Left ventricle myocardium inferior (tissue), 1 donor: ENCODE results near the gene CECR2. TPM values are rescaled to one million over a fixed set of nuclear protein-coding genes. Genes with fewer than 3 reads are reported as not detected.

Experiments
- DNase-seq: peaks from one replicate; pipeline ENCODE4 v3.0.0-alpha.2; 2020
- H3K27ac ChIP-seq: fragments of 200-600 bp; replicated peaks from 2 replicates; pipeline ENCODE4 v1.8.0; 2021
- H3K27me3 ChIP-seq: fragments of 200-600 bp; 2 replicates; pipeline ENCODE4 v1.8.0; 2021; ENCODE audit warnings: low read depth
- H3K36me3 ChIP-seq: fragments of 200-600 bp; 2 replicates; pipeline ENCODE4 v1.8.0; 2021
- H3K4me1 ChIP-seq: fragments of 200-600 bp; 2 replicates; pipeline ENCODE4 v1.8.0; 2021
- H3K4me3 ChIP-seq: fragments of 200-600 bp; 2 replicates; pipeline ENCODE4 v1.8.0; 2021; ENCODE audit warnings: mild to moderate bottlenecking, moderate library complexity
- H3K9me3 ChIP-seq: fragments of 200-600 bp; replicated peaks from 2 replicates; pipeline ENCODE4 v1.8.0; 2021
- CTCF ChIP-seq: fragments of 200-600 bp; IDR thresholded peaks from 2 replicates; pipeline ENCODE4 v1.8.0; 2021; ENCODE audit warnings: antibody characterized with exemption, mild to moderate bottlenecking, borderline replicate concordance
- intact Hi-C: fragments of 100-400 bp; cut with micrococcal nuclease; formaldehyde crosslinking; loops from one replicate; pipeline ENCODE4 v1.11.0; 2022
- total RNA-seq: library from RNA; stranded (reverse); fragmentation: NEBNext Ultra II Directional; extraction: Animal tissue kit (Norgen Biotek cat#: 25700); gene quantifications from one replicate; pipeline ENCODE4 v1.2.1, GENCODE V29; 2021
- donor health status: DM: no; HTN: yes; CAD: no; lungs with severe emphysema.

Gene CECR2
- total RNA-seq, 1 donor from 2014 or later = 3.1 TPM

GRCh38 chr22:17479135-17479534 lies 109.9 kb downstream of the CECR2 start:
- Histone ChIP-seq H3K4me3 (no peak overlapping the region), H3K9me3 (no peaks in the 10 kb centered on the region), H3K4me1 (peaks cover 25% of the 10 kb centered on the region), H3K27ac (no peak overlapping the region), H3K27me3 (no peaks in the 10 kb centered on the region), H3K36me3 (no peaks in the 10 kb centered on the region)
- TF ChIP-seq CTCF = no peak
- DNase-seq = no peak
- intact Hi-C loops = no loop called here

GRCh38 chr22:17481424-17481823 lies 112.2 kb downstream of the CECR2 start:
- Histone ChIP-seq H3K4me1 (peaks cover 38% of the 10 kb centered on the region), H3K36me3 (no peaks in the 10 kb centered on the region), H3K27me3 (no peaks in the 10 kb centered on the region), H3K9me3 (no peaks in the 10 kb centered on the region), H3K27ac (no peak overlapping the region), H3K4me3 (no peak overlapping the region)
- DNase-seq = no peak
- no peak for TF ChIP-seq CTCF
- intact Hi-C loops = no loop called here

- H3K4me3 ChIP-seq = no peak overlapping the region
- no peaks in the 10 kb centered on the region for H3K36me3 ChIP-seq
- intact Hi-C loops = no loop called here
- no peaks in the 10 kb centered on the region for H3K9me3 ChIP-seq
- no peak for TF ChIP-seq CTCF
- no peaks in the 10 kb centered on the region for H3K27me3 ChIP-seq
- peak overlapping the region; percentile 84 for H3K27ac ChIP-seq
- H3K4me1 ChIP-seq = peaks cover 24% of the 10 kb centered on the region
- DNase-seq = no peak
These were observed 114.6 kb downstream of the CECR2 start for GRCh38 chr22:17483688-17484372.

- H3K36me3 ChIP-seq = no peaks in the 10 kb centered on the region
- H3K27me3 ChIP-seq = no peaks in the 10 kb centered on the region
- DNase-seq = no peak
- no peaks in the 10 kb centered on the region for H3K9me3 ChIP-seq
- intact Hi-C loops = no loop called here
- TF ChIP-seq CTCF = no peak
- H3K4me1 ChIP-seq = peaks cover 24% of the 10 kb centered on the region
- H3K4me3 ChIP-seq = no peak overlapping the region
- H3K27ac ChIP-seq = peak overlapping the region; percentile 84
These were observed 115.3 kb downstream of the CECR2 start for GRCh38 chr22:17484608-17485007.

- no peak for TF ChIP-seq CTCF
- no peak for DNase-seq
- Histone ChIP-seq H3K9me3 (no peaks in the 10 kb centered on the region), H3K4me3 (no peak overlapping the region), H3K36me3 (no peaks in the 10 kb centered on the region), H3K27me3 (no peaks in the 10 kb centered on the region), H3K4me1 (peaks cover 24% of the 10 kb centered on the region), H3K27ac (no peak overlapping the region)
- intact Hi-C loops = no loop called here
These were observed 117.1 kb downstream of the CECR2 start for GRCh38 chr22:17486313-17486712.
